ENCODE measurements around the gene DSCAM. TPM values are rescaled to one million over a fixed set of nuclear protein-coding genes. Genes with fewer than 3 reads are reported as not detected.

The DSCAM gene
- total and polyA plus RNA-seq, 4 donors, result 0.02 to 0.25 (median 0.09) TPM

GRCh38 chr21:40014394-40014793 is 832.6 kb downstream of the DSCAM start:
- 81 to 87% methylated on average over 9 of the region's 9 CpGs for WGBS, 2 donors
- Histone ChIP-seq H3K9me3 (ENCODE audit: control insufficient read depth in 4 of 4, insufficient read depth in 3 of 4, low read length in 3 of 4) (peaks cover 0 to 10% (median 0%) of the 10 kb centered on the region in 4 donors), H3K4me1 (ENCODE audit: control insufficient read depth in 5 of 5, insufficient read depth in 5 of 5, low read length in 5 of 5) (no peaks in the 10 kb centered on the region), H3K36me3 (ENCODE audit: control insufficient read depth in 4 of 4, insufficient read depth in 4 of 4, low read length in 4 of 4) (no peaks in the 10 kb centered on the region), H3K27ac (ENCODE audit: low read depth in 1 of 2, low read length in 1 of 2) (no peak overlapping the region), H3K9ac (ENCODE audit: insufficient read depth in 1 of 2, low read length in 2 of 2) (no peak overlapping the region), H3K27me3 (ENCODE audit: control insufficient read depth in 3 of 3, insufficient read depth in 3 of 3, low read length in 2 of 3) (no peaks in the 10 kb centered on the region), H3K4me3 (no peak overlapping the region)
- DNase-seq (no peak), ATAC-seq (ENCODE audit: insufficient read depth, low FRiP score) (no peak)
- TF ChIP-seq CTCF (IDR thresholded peaks at IDR 0.05; ENCODE audit: control extremely low read depth, extremely low read depth), result no peak

DNA sequence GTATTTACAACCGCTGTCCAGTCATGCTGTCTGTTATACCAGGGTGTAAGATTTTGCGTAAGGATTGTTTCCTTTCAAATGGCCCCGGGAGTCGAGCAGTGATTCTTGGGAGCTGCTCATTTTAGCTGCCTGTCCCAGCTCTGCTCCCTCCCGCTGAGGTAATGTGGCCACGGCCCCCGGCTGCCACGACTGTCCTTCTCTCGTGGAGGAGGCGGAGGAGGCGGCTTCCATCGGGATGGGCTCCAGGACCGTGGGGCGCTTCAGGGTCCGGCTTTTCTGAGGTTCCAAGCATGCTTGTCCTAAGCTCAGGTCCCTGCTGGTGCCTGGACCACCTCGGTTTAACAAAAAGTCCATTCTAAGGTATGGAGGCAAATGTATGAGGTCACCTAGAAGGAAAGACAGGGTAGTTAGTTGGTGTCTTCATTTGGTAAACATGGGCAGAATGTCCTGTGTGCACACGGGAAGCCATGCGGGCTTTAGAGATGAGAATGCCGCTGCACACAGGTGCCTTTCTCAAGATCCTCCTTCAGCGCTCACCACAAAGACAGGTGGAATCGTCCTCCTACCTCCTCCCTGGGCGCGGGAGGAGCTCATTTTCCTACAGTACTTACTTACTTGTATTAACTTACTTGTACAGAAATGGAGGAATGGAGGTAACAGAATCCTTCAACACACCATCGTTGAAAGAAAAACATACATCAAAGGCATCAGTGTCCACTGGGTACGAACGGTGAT is 833.8 kb downstream of the DSCAM start:
- H3K36me3 ChIP-seq (ENCODE audit: control insufficient read depth in 4 of 4, insufficient read depth in 4 of 4, low read length in 4 of 4), result no peaks in the 10 kb centered on the region
- H3K9me3 ChIP-seq (ENCODE audit: control insufficient read depth in 4 of 4, insufficient read depth in 3 of 4, low read length in 3 of 4), result peaks cover 0 to 12% (median 0%) of the 10 kb centered on the region in 4 donors
- no peaks in the 10 kb centered on the region for H3K27me3 ChIP-seq (ENCODE audit: control insufficient read depth in 3 of 3, insufficient read depth in 3 of 3, low read length in 2 of 3)
- H3K4me1 ChIP-seq (ENCODE audit: control insufficient read depth in 5 of 5, insufficient read depth in 5 of 5, low read length in 5 of 5), result no peaks in the 10 kb centered on the region
- no peak overlapping the region for H3K9ac ChIP-seq (ENCODE audit: insufficient read depth in 1 of 2, low read length in 2 of 2)
- DNase-seq, result no peak
- H3K27ac ChIP-seq (ENCODE audit: low read depth in 1 of 2, low read length in 1 of 2), result no peak overlapping the region
- 92 to 94% methylated on average over 26 of the region's 26 CpGs for WGBS, 2 donors
- no peak for ATAC-seq (ENCODE audit: insufficient read depth, low FRiP score)
- H3K4me3 ChIP-seq, result no peak overlapping the region
- TF ChIP-seq CTCF (IDR thresholded peaks at IDR 0.05; ENCODE audit: control extremely low read depth, extremely low read depth), result no peak

- Histone ChIP-seq H3K9ac (ENCODE audit: insufficient read depth in 1 of 2, low read length in 2 of 2) (no peak overlapping the region), H3K9me3 (ENCODE audit: control insufficient read depth in 4 of 4, insufficient read depth in 3 of 4, low read length in 3 of 4) (peaks cover 0 to 12% (median 0%) of the 10 kb centered on the region in 4 donors), H3K27me3 (ENCODE audit: control insufficient read depth in 3 of 3, insufficient read depth in 3 of 3, low read length in 2 of 3) (no peaks in the 10 kb centered on the region), H3K36me3 (ENCODE audit: control insufficient read depth in 4 of 4, insufficient read depth in 4 of 4, low read length in 4 of 4) (no peaks in the 10 kb centered on the region), H3K27ac (ENCODE audit: low read depth in 1 of 2, low read length in 1 of 2) (no peak overlapping the region), H3K4me3 (no peak overlapping the region), H3K4me1 (ENCODE audit: control insufficient read depth in 5 of 5, insufficient read depth in 5 of 5, low read length in 5 of 5) (no peaks in the 10 kb centered on the region)
- 73 to 78% methylated on average over 1 of the region's 1 CpG for WGBS, 2 donors
- DNase-seq (no peak), ATAC-seq (ENCODE audit: insufficient read depth, low FRiP score) (no peak)
- no peak for TF ChIP-seq CTCF (IDR thresholded peaks at IDR 0.05; ENCODE audit: control extremely low read depth, extremely low read depth)
Measured at GRCh38 chr21:40011371-40011770, 835.6 kb downstream of the DSCAM start.

Measured in lung (tissue), 12 donors.